A673 (cell line): ENCODE data around the gene ERO1B.

Source experiments
- CTCF ChIP-seq: fragments of 300-800, 200-600 bp; sonication (generic); conservative IDR thresholded peaks from 2 replicates; pipeline ENCODE4 v1.5.1; 2017; ENCODE audit warnings: low read depth, mild to moderate bottlenecking, antibody characterized with exemption, low read length, moderate library complexity, mixed read lengths
- EZH2 ChIP-seq: fragments of 200-600 bp; sonication (generic); IDR thresholded peaks from 2 replicates; pipeline ENCODE4 v1.6.1; 2017; ENCODE audit warnings: borderline replicate concordance, low read depth, mild to moderate bottlenecking, mixed read lengths, antibody characterized with exemption, low read length; ENCODE audit not compliant: poor library complexity, severe bottlenecking

GRCh38 chr1:236303675-236304074, 21.9 kb upstream of the ERO1B start:
- TF ChIP-seq EZH2 (no peak), CTCF (no peak)
